SH-SY5Y (cell line): ENCODE data around the gene ARHGAP18.

Experiments used
- GATA2 ChIP-seq: IDR thresholded peaks from 2 replicates; pipeline ENCODE4 v1.6.1; 2011; ENCODE audit warnings: mild to moderate bottlenecking, low read depth, low read length
- GATA3 ChIP-seq: IDR thresholded peaks from 2 replicates; pipeline ENCODE4 v1.6.1; 2011; ENCODE audit warnings: low read depth, mild to moderate bottlenecking, low read length, moderate library complexity

DNA sequence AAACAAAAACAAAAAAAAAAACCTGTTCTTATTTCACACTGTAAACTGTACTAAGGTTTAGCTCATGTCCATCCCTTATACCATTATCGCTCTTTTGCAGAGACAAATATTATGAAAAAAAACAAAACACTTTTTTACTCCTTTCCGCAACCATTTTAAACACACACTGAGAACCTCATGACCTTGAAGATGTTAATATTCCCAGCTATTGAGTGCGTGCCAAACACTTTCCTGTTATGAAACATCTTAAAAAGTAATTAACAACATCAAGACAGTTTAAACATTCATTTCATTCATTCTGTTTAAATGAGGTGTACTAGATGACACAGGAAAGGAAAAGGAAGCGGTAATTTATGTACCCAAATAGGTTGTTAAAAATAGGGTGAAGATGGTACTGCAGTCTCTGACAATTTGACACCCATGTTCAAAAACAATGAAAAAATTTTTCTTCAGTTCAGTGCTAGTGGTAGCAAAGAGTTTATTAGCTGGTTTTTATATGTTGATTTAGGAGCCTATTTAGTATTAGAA is 3.9 kb upstream of the ARHGAP18 start:
- TF ChIP-seq GATA2, result no peak
- TF ChIP-seq GATA3, result no peak
